ENCODE results near the gene TECTA.

TECTA gene, protein sequence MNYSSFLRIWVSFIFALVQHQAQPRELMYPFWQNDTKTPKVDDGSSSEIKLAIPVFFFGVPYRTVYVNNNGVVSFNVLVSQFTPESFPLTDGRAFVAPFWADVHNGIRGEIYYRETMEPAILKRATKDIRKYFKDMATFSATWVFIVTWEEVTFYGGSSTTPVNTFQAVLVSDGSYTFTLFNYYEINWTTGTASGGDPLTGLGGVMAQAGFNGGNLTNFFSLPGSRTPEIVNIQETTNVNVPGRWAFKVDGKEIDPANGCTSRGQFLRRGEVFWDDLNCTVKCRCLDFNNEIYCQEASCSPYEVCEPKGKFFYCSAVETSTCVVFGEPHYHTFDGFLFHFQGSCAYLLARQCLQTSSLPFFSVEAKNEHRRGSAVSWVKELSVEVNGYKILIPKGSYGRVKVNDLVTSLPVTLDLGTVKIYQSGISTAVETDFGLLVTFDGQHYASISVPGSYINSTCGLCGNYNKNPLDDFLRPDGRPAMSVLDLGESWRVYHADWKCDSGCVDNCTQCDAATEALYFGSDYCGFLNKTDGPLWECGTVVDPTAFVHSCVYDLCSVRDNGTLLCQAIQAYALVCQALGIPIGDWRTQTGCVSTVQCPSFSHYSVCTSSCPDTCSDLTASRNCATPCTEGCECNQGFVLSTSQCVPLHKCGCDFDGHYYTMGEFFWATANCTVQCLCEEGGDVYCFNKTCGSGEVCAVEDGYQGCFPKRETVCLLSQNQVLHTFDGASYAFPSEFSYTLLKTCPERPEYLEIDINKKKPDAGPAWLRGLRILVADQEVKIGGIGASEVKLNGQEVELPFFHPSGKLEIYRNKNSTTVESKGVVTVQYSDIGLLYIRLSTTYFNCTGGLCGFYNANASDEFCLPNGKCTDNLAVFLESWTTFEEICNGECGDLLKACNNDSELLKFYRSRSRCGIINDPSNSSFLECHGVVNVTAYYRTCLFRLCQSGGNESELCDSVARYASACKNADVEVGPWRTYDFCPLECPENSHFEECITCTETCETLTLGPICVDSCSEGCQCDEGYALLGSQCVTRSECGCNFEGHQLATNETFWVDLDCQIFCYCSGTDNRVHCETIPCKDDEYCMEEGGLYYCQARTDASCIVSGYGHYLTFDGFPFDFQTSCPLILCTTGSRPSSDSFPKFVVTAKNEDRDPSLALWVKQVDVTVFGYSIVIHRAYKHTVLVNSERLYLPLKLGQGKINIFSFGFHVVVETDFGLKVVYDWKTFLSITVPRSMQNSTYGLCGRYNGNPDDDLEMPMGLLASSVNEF (N-terminal part only)

DNA sequence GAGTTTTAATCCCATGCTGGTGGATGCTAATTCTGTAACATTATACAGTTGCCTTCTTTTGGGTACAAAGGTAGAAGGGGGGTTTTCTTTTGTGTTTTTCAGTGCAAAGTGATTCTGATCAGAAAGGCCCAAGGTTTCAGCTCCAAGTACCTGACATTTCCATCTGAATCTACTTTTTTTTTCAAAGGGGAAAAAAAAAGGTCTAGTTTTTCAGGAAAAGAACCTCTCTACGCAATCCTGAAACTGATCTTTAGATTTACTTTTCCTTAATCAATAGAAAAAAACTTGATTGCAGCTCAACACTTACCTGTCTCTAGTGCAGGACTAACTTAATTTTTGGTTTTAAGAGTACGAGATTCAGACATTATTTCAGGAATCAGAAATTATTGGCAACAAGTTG is at the start of gene TECTA:
TSS of gene TECTA (plus strand) at position 301 of the 400 bp plus-strand sequence. CDS start 1,423 bp downstream, outside the sequence.
- Mint-ChIP-seq H3K36me3 (ENCODE audit: insufficient read depth) (no peaks in the 10 kb centered on the region), H3K27me3 (no peaks in the 10 kb centered on the region), H3K4me1 (no peaks in the 10 kb centered on the region), H3K27ac (ENCODE audit: low read depth) (no peak within 1 kb of the TSS), H3K9me3 (no peaks in the 10 kb centered on the region), H3K4me3 (no peak within 1 kb of the TSS)
- ATAC-seq (replicated peaks; ENCODE audit: extremely low read depth, poor library complexity, severe bottlenecking) (no peak), DNase-seq (ENCODE audit: low spot score in 2 of 2) (no peak)

DNA sequence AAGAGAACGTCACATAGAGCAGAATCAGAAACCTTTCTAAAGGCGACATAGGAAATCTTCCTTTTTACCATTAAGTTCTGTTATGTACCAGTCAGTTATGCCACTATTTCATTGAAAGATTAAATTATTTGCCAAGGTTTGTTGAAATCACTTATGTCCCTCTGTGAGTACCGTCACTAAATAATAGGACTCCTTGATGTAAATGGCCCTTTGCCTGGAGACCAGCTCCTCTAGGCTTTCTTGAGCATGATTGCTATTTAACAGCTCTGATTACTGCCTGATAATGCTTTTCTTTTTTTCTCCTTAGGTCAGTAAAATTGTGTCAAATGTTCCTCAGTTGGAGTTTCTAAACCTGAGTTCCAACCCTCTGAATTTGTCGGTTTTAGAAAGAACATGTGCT is 47.8 kb upstream of the TECTA start:
- H3K36me3 Mint-ChIP-seq (ENCODE audit: insufficient read depth): peaks cover 24% of the 10 kb centered on the region
- H3K27ac Mint-ChIP-seq (ENCODE audit: low read depth): no peak overlapping the region
- no peaks in the 10 kb centered on the region for H3K4me1 Mint-ChIP-seq
- H3K4me3 Mint-ChIP-seq: no peak overlapping the region
- ATAC-seq (replicated peaks; ENCODE audit: extremely low read depth, poor library complexity, severe bottlenecking) (no peak), DNase-seq (ENCODE audit: low spot score in 2 of 2) (no peak)
- no peaks in the 10 kb centered on the region for H3K27me3 Mint-ChIP-seq
- no peaks in the 10 kb centered on the region for H3K9me3 Mint-ChIP-seq

DNA sequence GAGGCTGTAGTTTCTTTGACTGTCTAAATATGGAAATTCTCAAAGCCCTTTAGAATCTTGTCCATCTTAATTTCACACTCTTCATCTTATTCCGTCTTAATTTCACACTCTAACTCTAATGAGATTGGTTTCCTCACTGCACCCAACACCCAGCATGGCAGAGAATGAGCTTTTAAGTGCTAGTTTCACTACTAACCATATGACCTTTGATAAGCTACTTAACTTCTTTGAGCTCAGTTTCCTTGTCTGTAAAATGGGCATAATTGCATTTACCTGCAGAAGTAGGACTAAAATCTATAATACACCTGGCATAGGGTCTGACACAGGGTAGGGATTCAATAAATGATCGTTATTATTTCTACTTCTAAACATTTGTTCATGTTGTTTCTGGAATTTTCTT is 46.8 kb upstream of the TECTA start:
- Mint-ChIP-seq H3K9me3 (no peaks in the 10 kb centered on the region), H3K36me3 (ENCODE audit: insufficient read depth) (peaks cover 17% of the 10 kb centered on the region), H3K4me3 (no peak overlapping the region), H3K4me1 (no peaks in the 10 kb centered on the region), H3K27ac (ENCODE audit: low read depth) (no peak overlapping the region), H3K27me3 (no peaks in the 10 kb centered on the region)
- DNase-seq (ENCODE audit: low spot score in 2 of 2) (no peak), ATAC-seq (replicated peaks; ENCODE audit: extremely low read depth, poor library complexity, severe bottlenecking) (no peak)

DNA sequence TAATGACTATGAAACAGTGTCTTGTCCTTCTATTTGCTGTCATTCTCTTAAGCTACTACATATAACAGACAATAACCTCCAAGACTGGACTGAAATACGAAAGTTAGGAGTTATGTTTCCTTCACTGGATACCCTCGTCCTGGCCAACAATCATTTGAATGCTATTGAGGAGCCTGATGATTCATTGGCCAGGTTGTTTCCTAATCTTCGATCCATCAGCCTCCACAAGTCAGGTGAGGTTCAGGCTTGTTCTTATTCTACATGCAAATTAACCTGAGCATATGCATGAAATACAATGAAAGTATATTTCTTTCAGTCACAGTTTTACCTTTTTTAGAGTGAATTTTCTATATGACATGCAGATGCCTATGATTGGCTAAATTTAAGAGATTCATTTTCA is 46.0 kb upstream of the TECTA start:
- no peak for ATAC-seq (replicated peaks; ENCODE audit: extremely low read depth, poor library complexity, severe bottlenecking)
- Mint-ChIP-seq H3K36me3 (ENCODE audit: insufficient read depth) (peaks cover 17% of the 10 kb centered on the region), H3K27ac (ENCODE audit: low read depth) (no peak overlapping the region)

DNA sequence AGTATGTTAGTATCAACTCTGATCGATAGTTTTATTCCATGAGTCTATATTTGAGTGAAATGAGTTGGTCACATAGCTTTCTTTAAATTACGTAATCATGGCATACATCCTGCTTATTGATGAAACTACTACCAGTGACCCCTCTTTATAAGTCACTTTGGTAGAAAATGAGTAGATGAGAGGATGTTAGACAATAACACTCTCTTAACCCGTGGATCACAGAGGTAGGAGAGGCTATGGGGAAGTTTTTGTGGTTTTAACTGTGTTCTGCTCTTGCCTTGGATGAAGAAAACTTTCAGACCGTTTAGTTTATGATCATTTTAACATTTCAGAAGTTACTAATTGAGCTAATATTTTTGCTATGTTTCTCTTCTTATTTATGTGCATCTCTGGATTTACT is 43.1 kb upstream of the TECTA start:
- Mint-ChIP-seq H3K27ac (ENCODE audit: low read depth) (no peak overlapping the region), H3K4me3 (no peak overlapping the region)

More for the DNA sequence above, 46.0 kb upstream of the TECTA start:
- Mint-ChIP-seq H3K4me3 (no peak overlapping the region), H3K4me1 (no peaks in the 10 kb centered on the region), H3K9me3 (no peaks in the 10 kb centered on the region), H3K27me3 (no peaks in the 10 kb centered on the region)
- no peak for DNase-seq (ENCODE audit: low spot score in 2 of 2)

DNA sequence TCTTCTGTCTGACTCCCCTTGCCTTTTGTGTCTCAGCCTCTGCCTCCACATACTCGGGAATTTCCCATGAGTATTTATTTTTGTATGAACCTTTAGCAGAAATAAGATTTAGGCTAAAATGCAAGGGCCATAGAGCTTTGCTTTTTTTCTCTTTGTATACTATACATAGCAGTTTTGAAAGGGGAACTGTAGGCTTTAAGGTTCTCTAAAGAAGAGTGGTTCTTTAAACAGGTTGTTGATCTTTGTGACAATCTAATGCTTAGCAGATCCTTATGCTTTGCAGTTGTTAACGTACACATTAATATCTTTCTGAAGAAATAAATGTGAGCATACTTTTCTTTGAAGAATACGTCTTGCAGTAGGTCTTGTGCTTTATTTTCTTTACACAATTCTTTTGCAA is 42.1 kb upstream of the TECTA start:
- Mint-ChIP-seq H3K4me3 (no peak overlapping the region), H3K27me3 (no peaks in the 10 kb centered on the region), H3K9me3 (no peaks in the 10 kb centered on the region), H3K27ac (ENCODE audit: low read depth) (no peak overlapping the region), H3K36me3 (ENCODE audit: insufficient read depth) (peaks cover 12% of the 10 kb centered on the region), H3K4me1 (no peaks in the 10 kb centered on the region)
- no peak for DNase-seq (ENCODE audit: low spot score in 2 of 2)
- no peak for ATAC-seq (replicated peaks; ENCODE audit: extremely low read depth, poor library complexity, severe bottlenecking)

More for the DNA sequence above, 43.1 kb upstream of the TECTA start:
- Mint-ChIP-seq H3K4me1 (no peaks in the 10 kb centered on the region), H3K27me3 (no peaks in the 10 kb centered on the region), H3K36me3 (ENCODE audit: insufficient read depth) (peaks cover 15% of the 10 kb centered on the region), H3K9me3 (no peaks in the 10 kb centered on the region)
- no peak for ATAC-seq (replicated peaks; ENCODE audit: extremely low read depth, poor library complexity, severe bottlenecking)
- DNase-seq (ENCODE audit: low spot score in 2 of 2): no peak

DNA sequence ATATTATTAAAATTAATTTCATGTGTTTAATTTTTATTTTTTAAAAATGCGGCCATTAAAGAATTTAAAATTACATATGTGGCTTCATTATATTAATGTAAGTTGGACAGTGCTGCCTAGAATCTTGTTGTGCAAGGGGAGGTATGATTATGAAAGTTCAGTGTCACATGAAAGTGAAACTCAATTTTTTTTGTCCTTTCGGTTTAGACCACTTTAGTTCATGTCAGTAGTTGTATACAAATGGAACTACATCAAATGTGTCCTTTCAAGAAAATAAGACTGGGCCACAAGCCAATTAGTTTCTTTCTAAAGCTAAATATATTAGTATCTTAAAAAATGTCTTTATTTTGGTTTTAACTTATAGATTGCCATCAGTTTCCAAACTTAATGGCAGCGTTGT is 41.4 kb upstream of the TECTA start:
- ATAC-seq (replicated peaks; ENCODE audit: extremely low read depth, poor library complexity, severe bottlenecking) (no peak), DNase-seq (ENCODE audit: low spot score in 2 of 2) (no peak)
- Mint-ChIP-seq H3K9me3 (no peaks in the 10 kb centered on the region), H3K27ac (ENCODE audit: low read depth) (no peak overlapping the region), H3K27me3 (no peaks in the 10 kb centered on the region), H3K4me3 (no peak overlapping the region), H3K4me1 (no peaks in the 10 kb centered on the region), H3K36me3 (ENCODE audit: insufficient read depth) (peaks cover 10% of the 10 kb centered on the region)

DNA sequence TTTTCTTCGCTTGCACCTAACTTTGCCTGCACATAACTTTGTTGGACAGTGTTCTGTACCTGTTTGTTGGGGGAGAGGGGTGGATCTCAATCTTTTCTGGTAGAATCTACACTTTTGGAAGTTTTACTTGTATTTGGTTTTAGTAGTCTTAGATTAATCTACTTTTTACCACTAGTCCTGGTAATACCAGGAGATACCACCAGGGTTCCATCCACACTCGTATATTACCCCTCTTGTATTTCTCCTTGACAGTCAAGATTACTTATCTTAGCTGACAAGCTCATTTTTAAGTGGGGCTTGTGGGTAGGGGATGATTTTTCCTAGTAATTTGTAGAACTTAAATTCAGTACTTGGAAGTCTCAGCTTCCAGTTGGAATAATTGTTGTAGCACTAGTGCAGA is 37.3 kb upstream of the TECTA start:
- ATAC-seq (replicated peaks; ENCODE audit: extremely low read depth, poor library complexity, severe bottlenecking): no peak
- H3K36me3 Mint-ChIP-seq (ENCODE audit: insufficient read depth): peaks cover 13% of the 10 kb centered on the region
- no peak overlapping the region for H3K27ac Mint-ChIP-seq (ENCODE audit: low read depth)
- H3K4me3 Mint-ChIP-seq: no peak overlapping the region
- H3K27me3 Mint-ChIP-seq: no peaks in the 10 kb centered on the region
- no peaks in the 10 kb centered on the region for H3K9me3 Mint-ChIP-seq
- DNase-seq (ENCODE audit: low spot score in 2 of 2): no peak
- H3K4me1 Mint-ChIP-seq: peaks cover 5% of the 10 kb centered on the region

DNA sequence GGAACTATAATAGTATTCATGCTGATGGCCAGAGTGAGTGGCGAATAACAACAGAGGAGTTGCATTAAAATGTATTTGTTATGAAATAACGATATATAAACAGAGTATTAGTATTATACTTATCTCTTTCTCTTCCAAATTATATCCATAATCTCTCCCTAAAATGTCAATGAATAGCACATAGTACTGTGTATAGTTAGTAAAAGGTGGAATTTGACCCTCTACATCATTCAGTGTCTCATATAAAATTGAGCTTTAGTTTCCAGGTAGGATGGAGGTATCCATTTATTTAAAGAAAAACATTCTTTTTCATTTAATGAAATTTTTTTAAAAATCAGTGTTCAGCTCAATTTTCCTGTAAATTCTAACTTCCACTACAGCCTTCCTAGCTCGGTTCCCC is 34.4 kb upstream of the TECTA start:
- DNase-seq (ENCODE audit: low spot score in 2 of 2) (no peak), ATAC-seq (replicated peaks; ENCODE audit: extremely low read depth, poor library complexity, severe bottlenecking) (no peak)
- no peak overlapping the region for H3K27ac Mint-ChIP-seq (ENCODE audit: low read depth)
- no peaks in the 10 kb centered on the region for H3K27me3 Mint-ChIP-seq
- H3K4me1 Mint-ChIP-seq: peaks cover 5% of the 10 kb centered on the region
- peaks cover 12% of the 10 kb centered on the region for H3K36me3 Mint-ChIP-seq (ENCODE audit: insufficient read depth)
- H3K9me3 Mint-ChIP-seq: peaks cover 5% of the 10 kb centered on the region
- H3K4me3 Mint-ChIP-seq: no peak overlapping the region

DNA sequence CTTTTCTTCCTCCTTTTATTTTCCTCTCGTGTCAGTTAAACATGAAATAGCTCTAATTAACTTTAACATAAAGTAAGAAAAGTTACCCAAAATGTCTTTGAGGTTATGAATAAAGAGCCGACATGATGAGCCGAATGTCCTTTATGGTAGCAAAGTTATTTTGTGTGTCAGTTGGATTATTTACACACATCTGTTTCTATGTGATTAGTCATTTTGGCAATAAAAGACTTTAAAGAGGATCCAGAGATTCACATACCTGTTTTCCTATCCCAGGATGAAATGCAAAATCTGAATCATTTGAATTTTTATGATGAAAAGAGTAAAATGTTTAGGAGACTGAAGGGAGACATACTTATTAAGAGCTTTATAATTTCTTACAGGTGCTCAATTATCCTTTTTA is 34.0 kb upstream of the TECTA start:
- H3K9me3 Mint-ChIP-seq: peaks cover 5% of the 10 kb centered on the region
- DNase-seq (ENCODE audit: low spot score in 2 of 2) (no peak), ATAC-seq (replicated peaks; ENCODE audit: extremely low read depth, poor library complexity, severe bottlenecking) (no peak)
- H3K27ac Mint-ChIP-seq (ENCODE audit: low read depth): no peak overlapping the region
- no peaks in the 10 kb centered on the region for H3K27me3 Mint-ChIP-seq
- H3K4me3 Mint-ChIP-seq: no peak overlapping the region
- H3K36me3 Mint-ChIP-seq (ENCODE audit: insufficient read depth): peaks cover 12% of the 10 kb centered on the region
- H3K4me1 Mint-ChIP-seq: peaks cover 5% of the 10 kb centered on the region

DNA sequence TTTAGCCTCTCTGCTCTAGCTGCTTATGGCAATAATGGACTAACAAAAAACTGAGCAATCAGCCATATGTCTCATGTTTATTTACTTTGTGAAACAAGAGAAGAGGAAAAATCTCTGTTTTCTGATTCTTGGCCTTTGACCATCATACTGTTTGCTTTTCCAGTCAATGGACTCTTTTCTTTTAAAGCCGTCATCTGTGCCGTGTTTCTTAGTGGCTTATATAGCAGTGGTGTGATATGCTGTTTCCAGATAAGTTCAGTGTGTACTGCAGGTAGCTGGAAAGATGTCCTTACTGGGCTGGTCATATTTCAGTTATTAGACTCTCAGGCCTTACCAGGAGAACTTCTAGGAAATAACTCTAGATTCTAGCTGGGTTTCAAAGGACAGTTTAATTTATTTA is 33.6 kb upstream of the TECTA start:
- Mint-ChIP-seq H3K27ac (ENCODE audit: low read depth) (no peak overlapping the region), H3K9me3 (peaks cover 5% of the 10 kb centered on the region), H3K27me3 (no peaks in the 10 kb centered on the region), H3K4me3 (no peak overlapping the region), H3K36me3 (ENCODE audit: insufficient read depth) (peaks cover 12% of the 10 kb centered on the region), H3K4me1 (peaks cover 5% of the 10 kb centered on the region)
- ATAC-seq (replicated peaks; ENCODE audit: extremely low read depth, poor library complexity, severe bottlenecking) (no peak), DNase-seq (ENCODE audit: low spot score in 2 of 2) (no peak)

DNA sequence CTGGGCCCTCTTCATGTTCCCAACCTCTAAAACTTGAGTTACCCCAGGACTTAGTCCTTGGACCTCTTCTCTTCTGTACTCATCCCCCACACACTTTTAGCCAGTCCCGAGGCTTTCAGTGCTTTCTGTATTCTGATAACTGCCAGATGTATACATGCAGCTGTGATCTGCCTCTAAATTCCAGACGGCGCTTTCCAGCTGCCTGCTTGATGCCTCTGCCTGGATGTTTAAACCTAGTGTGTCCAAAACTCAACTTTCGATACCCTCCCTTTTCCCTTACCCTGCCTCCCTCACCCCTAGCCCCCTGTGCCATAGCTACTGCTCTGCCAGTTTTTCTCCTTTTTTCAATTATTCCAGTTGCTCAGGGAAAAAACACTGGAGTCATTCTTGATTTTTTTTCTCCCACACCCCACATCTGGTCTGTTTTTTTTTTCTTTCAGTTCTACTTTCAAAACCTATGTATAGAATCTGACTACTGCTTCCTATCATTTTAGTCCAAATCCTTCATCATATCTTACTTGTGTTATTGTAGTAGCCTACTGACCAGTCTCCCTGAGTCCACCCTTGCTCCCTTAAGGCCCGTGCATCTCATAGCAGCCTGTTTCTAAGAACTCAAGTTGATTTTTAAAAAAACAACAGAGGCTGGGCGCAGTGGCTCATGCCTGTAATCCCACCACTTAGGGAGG is 32.9 kb upstream of the TECTA start:
- DNase-seq (ENCODE audit: low spot score in 2 of 2) (no peak), ATAC-seq (replicated peaks; ENCODE audit: extremely low read depth, poor library complexity, severe bottlenecking) (no peak)
- Mint-ChIP-seq H3K27me3 (no peaks in the 10 kb centered on the region), H3K4me1 (peaks cover 5% of the 10 kb centered on the region), H3K4me3 (no peak overlapping the region), H3K27ac (ENCODE audit: low read depth) (no peak overlapping the region), H3K9me3 (peaks cover 5% of the 10 kb centered on the region), H3K36me3 (ENCODE audit: insufficient read depth) (peaks cover 8% of the 10 kb centered on the region)
